ENCODE data around the gene ZNF337. TPM values are rescaled to one million over a fixed set of nuclear protein-coding genes. Genes with fewer than 3 reads are reported as not detected.

Gene ZNF337
- polyA plus RNA-seq, 3 donors, result 2.1 to 12.0 (median 3.0) TPM

DNA sequence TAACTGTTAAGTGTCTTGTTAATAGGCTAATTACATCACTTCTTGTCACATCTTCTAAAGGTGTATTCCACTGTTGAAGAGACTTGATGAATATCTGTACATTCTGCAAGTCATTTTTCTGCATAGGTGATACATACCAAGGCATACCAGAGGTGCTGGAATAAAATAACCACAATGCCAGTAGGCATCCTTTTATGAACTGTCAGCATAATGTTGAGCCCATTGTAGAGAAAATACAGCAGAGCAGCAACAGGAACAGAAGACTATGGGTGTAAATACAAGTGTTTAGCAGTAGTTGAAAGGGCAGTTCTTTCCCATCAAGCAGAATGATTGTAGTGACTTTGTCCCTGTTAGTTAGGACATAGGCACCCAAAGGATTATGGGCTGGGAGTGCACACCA lies 44.4 kb upstream of the ZNF337 start:
- H3K36me3 ChIP-seq (replicated peaks in 1 of 2; ENCODE audit: control insufficient read depth in 1 of 2, insufficient read depth in 2 of 2, low read length in 2 of 2), result no peaks in the 10 kb centered on the region
- H3K27ac Mint-ChIP-seq, result no peak overlapping the region
- intact Hi-C loops (cut with micrococcal nuclease), result no loop called here
- H3K4me3 ChIP-seq (replicated peaks in 1 of 3; ENCODE audit: low read depth in 2 of 3, low read length in 3 of 3), result no peak overlapping the region
- H2AFZ ChIP-seq (ENCODE audit: insufficient read depth, low read depth, low read length, poor library complexity, severe bottlenecking), result no peak overlapping the region
- TF ChIP-seq CTCF (IDR thresholded peaks at IDR 0.05), result no peak
- H4K20me1 ChIP-seq (ENCODE audit: insufficient read depth, low read length), result no peaks in the 10 kb centered on the region
- no peak overlapping the region for H3K27ac ChIP-seq (ENCODE audit: low read depth in 1 of 2, low read length in 2 of 2)
- H3K36me3 Mint-ChIP-seq, result no peaks in the 10 kb centered on the region
- no peak overlapping the region for H3K4me3 Mint-ChIP-seq
- H3K9ac ChIP-seq (ENCODE audit: insufficient read depth, low read length, poor library complexity, severe bottlenecking), result no peak overlapping the region
- H3K27me3 Mint-ChIP-seq (ENCODE audit: low read depth in 3 of 3), result no peaks in the 10 kb centered on the region
- peaks cover 0 to 7% (median 0%) of the 10 kb centered on the region in 7 donors for H3K9me3 Mint-ChIP-seq
- no peaks in the 10 kb centered on the region for H3K4me1 Mint-ChIP-seq
- H3K4me2 ChIP-seq (replicated peaks; ENCODE audit: extremely low read depth, low read length, poor library complexity, severe bottlenecking), result no peak overlapping the region
- no peaks in the 10 kb centered on the region for H3K9me3 ChIP-seq (replicated peaks in 1 of 2; ENCODE audit: control insufficient read depth in 1 of 2, insufficient read depth in 1 of 2, low read length in 2 of 2)
- no peaks in the 10 kb centered on the region for H3K79me2 ChIP-seq (ENCODE audit: insufficient read depth, low read length)
- DNase-seq, result no peak
- no peaks in the 10 kb centered on the region for H3K4me1 ChIP-seq (ENCODE audit: control insufficient read depth in 1 of 2, insufficient read depth in 2 of 2, low read length in 2 of 2)
- no peaks in the 10 kb centered on the region for H3K27me3 ChIP-seq (ENCODE audit: control insufficient read depth in 2 of 2, insufficient read depth in 2 of 2, low read length in 2 of 2)

- no peaks in the 10 kb centered on the region for H3K27me3 Mint-ChIP-seq (ENCODE audit: low read depth in 3 of 3)
- no peak overlapping the region for H3K4me3 Mint-ChIP-seq
- Histone ChIP-seq H3K9me3 (replicated peaks in 1 of 2; ENCODE audit: control insufficient read depth in 1 of 2, insufficient read depth in 1 of 2, low read length in 2 of 2) (no peaks in the 10 kb centered on the region), H3K27ac (ENCODE audit: low read depth in 1 of 2, low read length in 2 of 2) (no peak overlapping the region), H3K4me2 (replicated peaks; ENCODE audit: extremely low read depth, low read length, poor library complexity, severe bottlenecking) (no peak overlapping the region), H3K9ac (ENCODE audit: insufficient read depth, low read length, poor library complexity, severe bottlenecking) (no peak overlapping the region), H3K4me3 (replicated peaks in 1 of 3; ENCODE audit: low read depth in 2 of 3, low read length in 3 of 3) (no peak overlapping the region), H4K20me1 (ENCODE audit: insufficient read depth, low read length) (no peaks in the 10 kb centered on the region), H2AFZ (ENCODE audit: insufficient read depth, low read depth, low read length, poor library complexity, severe bottlenecking) (no peak overlapping the region), H3K27me3 (ENCODE audit: control insufficient read depth in 2 of 2, insufficient read depth in 2 of 2, low read length in 2 of 2) (no peaks in the 10 kb centered on the region), H3K79me2 (ENCODE audit: insufficient read depth, low read length) (no peaks in the 10 kb centered on the region), H3K4me1 (ENCODE audit: control insufficient read depth in 1 of 2, insufficient read depth in 2 of 2, low read length in 2 of 2) (no peaks in the 10 kb centered on the region), H3K36me3 (replicated peaks in 1 of 2; ENCODE audit: control insufficient read depth in 1 of 2, insufficient read depth in 2 of 2, low read length in 2 of 2) (no peaks in the 10 kb centered on the region)
- H3K27ac Mint-ChIP-seq, result no peak overlapping the region
- no peaks in the 10 kb centered on the region for H3K36me3 Mint-ChIP-seq
- TF ChIP-seq CTCF (IDR thresholded peaks at IDR 0.05), result no peak
- H3K9me3 Mint-ChIP-seq, result peaks cover 0 to 7% (median under 1%) of the 10 kb centered on the region in 7 donors
- no peaks in the 10 kb centered on the region for H3K4me1 Mint-ChIP-seq
- WGBS (ENCODE audit: insufficient coverage), result 40% methylated on average over 1 of the region's 3 CpGs
- intact Hi-C loops (cut with micrococcal nuclease), result no loop called here
- DNase-seq, result no peak
Observed at GRCh38 chr20:25739615-25740320, 43.1 kb upstream of the ZNF337 start.

Measured in CD14-positive monocyte (primary cell).